HL-60 (cell line): ENCODE data around the gene ACTC1.

Source experiments
- DNase-seq, 2 experiments: peaks; one replicate each; pipeline ENCODE4 v3.0.0-alpha.2; 2010 to 2020; ENCODE audit warnings: low read depth in 1 of 2, low spot score in 1 of 2
- H3K27ac ChIP-seq: fragments of 250-450 bp; sonication (Bioruptor Pico); replicated peaks from 2 replicates; pipeline ENCODE4 v1.5.1; 2020; ENCODE audit warnings: mild to moderate bottlenecking, moderate library complexity
- H3K27me3 ChIP-seq: fragments of 250-450 bp; sonication (Bioruptor Pico); 2 replicates; pipeline ENCODE4 v1.5.1; 2021; ENCODE audit warnings: mild to moderate bottlenecking, moderate library complexity; ENCODE audit not compliant: insufficient read depth, poor library complexity, severe bottlenecking
- H3K4me3 ChIP-seq: replicated peaks from 2 replicates; pipeline ENCODE4 v1.5.1; 2011; ENCODE audit warnings: mild to moderate bottlenecking, control low read depth, low read length; ENCODE audit not compliant: insufficient read depth
- GABPA ChIP-seq: IDR thresholded peaks from 2 replicates; pipeline ENCODE4 v1.6.1; 2012; ENCODE audit warnings: low read depth
- POLR2AphosphoS5 ChIP-seq: IDR thresholded peaks from 2 replicates; pipeline ENCODE4 v1.6.1; 2012; ENCODE audit warnings: low read depth
- SPI1 ChIP-seq: IDR thresholded peaks from 2 replicates; pipeline ENCODE4 v1.6.1; 2012; ENCODE audit warnings: low read depth, mild to moderate bottlenecking, borderline replicate concordance
- TF ChIP-seq, protein P1 (sequence below): IDR thresholded peaks from 2 replicates; pipeline ENCODE4 v1.6.1; 2012; ENCODE audit warnings: low read depth; ENCODE audit not compliant: insufficient replicate concordance
- TF ChIP-seq, protein P2 (sequence below): IDR thresholded peaks from one replicate; pipeline ENCODE4 v1.5.1; 2011; ENCODE audit warnings: low read length, control low read depth, inconsistent platforms; ENCODE audit not compliant: insufficient read depth

ACTC1 gene

DNA sequence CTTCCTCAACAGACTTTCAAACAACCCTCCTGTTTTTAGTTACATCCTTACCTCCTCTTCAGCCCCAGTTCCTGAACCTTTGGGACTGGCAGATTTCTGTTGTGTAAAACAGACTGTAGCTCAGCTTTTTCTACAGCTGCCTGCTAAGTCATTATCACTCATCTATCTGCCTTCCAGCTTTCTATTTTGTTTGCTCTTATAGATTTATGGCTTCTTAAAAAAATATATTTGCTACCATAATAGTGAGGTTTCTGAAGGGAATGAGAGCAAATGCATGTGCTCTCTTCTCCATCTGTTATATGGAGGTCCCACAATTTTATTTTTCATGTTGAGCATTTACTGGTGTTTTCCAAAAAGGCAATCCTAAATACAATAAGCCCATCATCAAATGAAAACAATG lies 22.3 kb downstream of the ACTC1 start:
- H3K4me3 ChIP-seq: no peak overlapping the region
- peaks cover 4% of the 10 kb centered on the region for H3K27me3 ChIP-seq
- no peak for DNase-seq
- TF ChIP-seq, protein P1, sequence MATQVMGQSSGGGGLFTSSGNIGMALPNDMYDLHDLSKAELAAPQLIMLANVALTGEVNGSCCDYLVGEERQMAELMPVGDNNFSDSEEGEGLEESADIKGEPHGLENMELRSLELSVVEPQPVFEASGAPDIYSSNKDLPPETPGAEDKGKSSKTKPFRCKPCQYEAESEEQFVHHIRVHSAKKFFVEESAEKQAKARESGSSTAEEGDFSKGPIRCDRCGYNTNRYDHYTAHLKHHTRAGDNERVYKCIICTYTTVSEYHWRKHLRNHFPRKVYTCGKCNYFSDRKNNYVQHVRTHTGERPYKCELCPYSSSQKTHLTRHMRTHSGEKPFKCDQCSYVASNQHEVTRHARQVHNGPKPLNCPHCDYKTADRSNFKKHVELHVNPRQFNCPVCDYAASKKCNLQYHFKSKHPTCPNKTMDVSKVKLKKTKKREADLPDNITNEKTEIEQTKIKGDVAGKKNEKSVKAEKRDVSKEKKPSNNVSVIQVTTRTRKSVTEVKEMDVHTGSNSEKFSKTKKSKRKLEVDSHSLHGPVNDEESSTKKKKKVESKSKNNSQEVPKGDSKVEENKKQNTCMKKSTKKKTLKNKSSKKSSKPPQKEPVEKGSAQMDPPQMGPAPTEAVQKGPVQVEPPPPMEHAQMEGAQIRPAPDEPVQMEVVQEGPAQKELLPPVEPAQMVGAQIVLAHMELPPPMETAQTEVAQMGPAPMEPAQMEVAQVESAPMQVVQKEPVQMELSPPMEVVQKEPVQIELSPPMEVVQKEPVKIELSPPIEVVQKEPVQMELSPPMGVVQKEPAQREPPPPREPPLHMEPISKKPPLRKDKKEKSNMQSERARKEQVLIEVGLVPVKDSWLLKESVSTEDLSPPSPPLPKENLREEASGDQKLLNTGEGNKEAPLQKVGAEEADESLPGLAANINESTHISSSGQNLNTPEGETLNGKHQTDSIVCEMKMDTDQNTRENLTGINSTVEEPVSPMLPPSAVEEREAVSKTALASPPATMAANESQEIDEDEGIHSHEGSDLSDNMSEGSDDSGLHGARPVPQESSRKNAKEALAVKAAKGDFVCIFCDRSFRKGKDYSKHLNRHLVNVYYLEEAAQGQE: no peak
- no peak for TF ChIP-seq SPI1
- TF ChIP-seq, protein P2, sequence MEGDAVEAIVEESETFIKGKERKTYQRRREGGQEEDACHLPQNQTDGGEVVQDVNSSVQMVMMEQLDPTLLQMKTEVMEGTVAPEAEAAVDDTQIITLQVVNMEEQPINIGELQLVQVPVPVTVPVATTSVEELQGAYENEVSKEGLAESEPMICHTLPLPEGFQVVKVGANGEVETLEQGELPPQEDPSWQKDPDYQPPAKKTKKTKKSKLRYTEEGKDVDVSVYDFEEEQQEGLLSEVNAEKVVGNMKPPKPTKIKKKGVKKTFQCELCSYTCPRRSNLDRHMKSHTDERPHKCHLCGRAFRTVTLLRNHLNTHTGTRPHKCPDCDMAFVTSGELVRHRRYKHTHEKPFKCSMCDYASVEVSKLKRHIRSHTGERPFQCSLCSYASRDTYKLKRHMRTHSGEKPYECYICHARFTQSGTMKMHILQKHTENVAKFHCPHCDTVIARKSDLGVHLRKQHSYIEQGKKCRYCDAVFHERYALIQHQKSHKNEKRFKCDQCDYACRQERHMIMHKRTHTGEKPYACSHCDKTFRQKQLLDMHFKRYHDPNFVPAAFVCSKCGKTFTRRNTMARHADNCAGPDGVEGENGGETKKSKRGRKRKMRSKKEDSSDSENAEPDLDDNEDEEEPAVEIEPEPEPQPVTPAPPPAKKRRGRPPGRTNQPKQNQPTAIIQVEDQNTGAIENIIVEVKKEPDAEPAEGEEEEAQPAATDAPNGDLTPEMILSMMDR: no peak
- TF ChIP-seq POLR2AphosphoS5: no peak
- no peak for TF ChIP-seq GABPA
- H3K27ac ChIP-seq: no peak overlapping the region

DNA sequence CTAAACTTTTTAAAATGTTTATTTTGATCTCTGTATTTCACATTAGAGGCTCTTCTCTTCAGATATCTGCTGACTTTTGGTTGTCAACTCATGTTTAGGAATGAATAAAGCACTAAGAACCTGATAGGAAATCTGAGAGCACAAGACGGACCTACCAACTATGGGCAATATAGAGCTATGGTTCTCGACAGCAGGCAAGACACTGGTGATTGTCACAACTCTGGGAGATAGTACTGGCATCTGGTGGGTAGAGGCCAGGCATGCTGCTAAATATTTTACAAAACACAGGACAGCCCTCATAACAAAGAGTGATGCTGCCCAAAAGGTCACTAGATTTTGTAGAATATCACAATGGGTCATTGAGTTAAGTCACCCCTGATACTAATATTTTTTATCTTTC lies 23.0 kb downstream of the ACTC1 start:
- Histone ChIP-seq H3K27me3 (peaks cover 4% of the 10 kb centered on the region), H3K4me3 (no peak overlapping the region), H3K27ac (no peak overlapping the region)
- no peak for DNase-seq
- TF ChIP-seq, protein P2: no peak
- TF ChIP-seq POLR2AphosphoS5 (no peak), SPI1 (no peak), GABPA (no peak)
- TF ChIP-seq, protein P1: no peak

DNA sequence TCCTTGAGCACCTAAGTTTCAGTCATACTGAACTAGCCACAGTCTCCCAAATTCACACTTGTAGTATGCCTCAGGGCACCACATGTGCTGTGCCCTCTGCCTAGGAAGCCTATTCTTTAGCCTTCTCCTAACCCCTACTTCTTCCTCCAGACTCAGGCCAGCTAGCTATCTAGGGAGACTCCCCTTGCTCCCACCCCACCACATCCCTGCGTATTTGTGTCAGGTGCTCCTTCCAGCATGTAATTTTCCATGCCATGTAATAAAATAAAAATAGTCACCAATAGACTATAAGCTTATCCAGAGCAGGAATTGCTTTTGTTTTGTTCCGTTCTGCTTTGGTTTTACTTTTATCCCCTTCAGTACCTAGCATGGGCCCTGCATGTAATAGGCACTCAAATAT lies 25.6 kb downstream of the ACTC1 start:
- Histone ChIP-seq H3K27ac (no peak overlapping the region), H3K4me3 (no peak overlapping the region), H3K27me3 (peaks cover 4% of the 10 kb centered on the region)
- DNase-seq: no peak
- TF ChIP-seq GABPA (no peak), SPI1 (no peak), POLR2AphosphoS5 (no peak)
- TF ChIP-seq, protein P1: no peak
- TF ChIP-seq, protein P2: no peak
